Esophagus muscularis mucosa (tissue), 4 donors: ENCODE data around the gene TTC39B.

Source experiments
- EP300 ChIP-seq: sonication (generic); formaldehyde crosslinking; IDR thresholded peaks from one replicate; pipeline ENCODE4 v1.6.1; 2017; ENCODE audit warnings: antibody characterized with exemption
- POLR2A ChIP-seq: fragments of 450-650 bp; IDR thresholded peaks from one replicate; pipeline ENCODE4 v1.6.1; 2017; ENCODE audit warnings: antibody characterized with exemption, moderate library complexity, mild to moderate bottlenecking, low read depth
- TF ChIP-seq, protein P1 (sequence below), 3 experiments: fragments of 200-600 bp in 2 of 3; fragments of 450-650 bp in 1 of 3; sonication (generic) in 2 of 3; IDR thresholded peaks; one replicate each; pipeline ENCODE4 v1.5.1; 2017 to 2019; ENCODE audit warnings: antibody characterized with exemption in 3 of 3, mild to moderate bottlenecking in 2 of 3, moderate library complexity in 1 of 3

DNA sequence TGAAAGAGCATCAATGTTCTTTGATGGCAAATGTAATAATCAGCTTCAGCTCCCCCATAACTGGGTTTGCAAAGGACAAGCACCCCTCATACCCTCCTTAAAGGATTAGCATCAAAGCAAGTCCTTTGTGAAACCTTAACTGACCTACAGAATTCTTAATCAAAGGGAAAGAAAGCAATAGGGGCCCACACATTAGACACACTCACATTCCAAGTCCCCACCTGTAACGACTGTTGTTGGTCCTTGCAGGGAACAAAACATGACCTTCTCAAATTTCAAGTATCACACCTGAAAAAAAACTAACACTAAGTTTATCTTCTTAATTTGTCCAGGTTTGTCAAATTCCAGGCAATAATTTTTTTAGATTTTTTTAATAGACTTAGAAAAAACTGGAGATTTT is 32.6 kb downstream of the TTC39B start:
- TF ChIP-seq, protein P1, sequence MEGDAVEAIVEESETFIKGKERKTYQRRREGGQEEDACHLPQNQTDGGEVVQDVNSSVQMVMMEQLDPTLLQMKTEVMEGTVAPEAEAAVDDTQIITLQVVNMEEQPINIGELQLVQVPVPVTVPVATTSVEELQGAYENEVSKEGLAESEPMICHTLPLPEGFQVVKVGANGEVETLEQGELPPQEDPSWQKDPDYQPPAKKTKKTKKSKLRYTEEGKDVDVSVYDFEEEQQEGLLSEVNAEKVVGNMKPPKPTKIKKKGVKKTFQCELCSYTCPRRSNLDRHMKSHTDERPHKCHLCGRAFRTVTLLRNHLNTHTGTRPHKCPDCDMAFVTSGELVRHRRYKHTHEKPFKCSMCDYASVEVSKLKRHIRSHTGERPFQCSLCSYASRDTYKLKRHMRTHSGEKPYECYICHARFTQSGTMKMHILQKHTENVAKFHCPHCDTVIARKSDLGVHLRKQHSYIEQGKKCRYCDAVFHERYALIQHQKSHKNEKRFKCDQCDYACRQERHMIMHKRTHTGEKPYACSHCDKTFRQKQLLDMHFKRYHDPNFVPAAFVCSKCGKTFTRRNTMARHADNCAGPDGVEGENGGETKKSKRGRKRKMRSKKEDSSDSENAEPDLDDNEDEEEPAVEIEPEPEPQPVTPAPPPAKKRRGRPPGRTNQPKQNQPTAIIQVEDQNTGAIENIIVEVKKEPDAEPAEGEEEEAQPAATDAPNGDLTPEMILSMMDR (IDR thresholded peaks at IDR 0.05): no peak
- TF ChIP-seq EP300 (no peak), POLR2A (no peak)
